Measurements from ENCODE around the gene ATF2. TPM values are rescaled to one million over a fixed set of nuclear protein-coding genes. Genes with fewer than 3 reads are reported as not detected.

Gene ATF2
- total and polyA plus RNA-seq, 2 donors (not counting 3 experiments of a cell fraction or from before 2014, with no cell fraction given) = 36.3 to 57.1 TPM

DNA sequence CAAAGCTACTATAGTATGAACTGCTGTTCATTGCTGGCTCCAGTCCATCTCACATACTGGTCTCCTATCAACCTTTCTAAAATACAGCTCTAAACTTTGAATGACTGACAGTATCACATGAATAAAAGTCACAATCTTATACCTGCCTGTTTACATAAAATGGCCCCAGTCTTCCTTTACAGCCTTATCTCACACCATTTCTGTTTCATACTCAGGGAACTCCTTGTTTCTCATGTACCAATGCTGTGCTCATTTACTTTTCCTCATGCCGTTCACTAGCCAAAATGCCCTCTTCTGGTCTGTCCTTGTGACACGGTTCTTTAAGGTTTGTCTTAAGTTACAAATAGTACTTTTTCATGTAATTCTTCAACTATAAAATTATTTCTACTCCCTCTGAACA is 7.3 kb upstream of the ATF2 start:
- dilution Hi-C loops (cut with MboI; ENCODE audit: extremely low pct_ligation_motif_present, low sequenced_read_pairs) = no loop called here
- FAIRE-seq (no peak), DNase-seq (ENCODE audit: low read depth, low spot score) (no peak)
- CTCF ChIA-PET = interaction anchor here (1.1 kb wide), 1 partner anchor 39 kb away, joined by 3 read pairs; no protein-coding TSS in a partner anchor
- TF ChIP-seq POLR2A (IDR thresholded peaks at IDR 0.05; ENCODE audit: low read depth, low read length) (peak; percentile 4), EZH2 (IDR thresholded peaks at IDR 0.05; ENCODE audit: borderline replicate concordance, low read depth, low read length, severe bottlenecking) (no peak), MYC (IDR thresholded peaks at IDR 0.05; ENCODE audit: low read depth, low read length) (no peak), POLR2AphosphoS5 (IDR thresholded peaks at IDR 0.05; ENCODE audit: insufficient read depth, low read depth, low read length) (no peak), CTCF (IDR thresholded peaks at IDR 0.05; ENCODE audit: extremely low read depth in 1 of 2, insufficient read depth in 1 of 2, low read depth in 1 of 2, low read length in 2 of 2) (no peak)
- Histone ChIP-seq H3K4me3 (replicated peaks in 1 of 3; ENCODE audit: insufficient read depth in 1 of 3, low read depth in 1 of 3, low read length in 3 of 3) (no peak overlapping the region), H3K4me1 (ENCODE audit: control insufficient read depth, extremely low read depth, insufficient read depth, low read length) (no peaks in the 10 kb centered on the region), H3K9ac (replicated peaks; ENCODE audit: extremely low read depth, insufficient read depth, low read length) (no peak overlapping the region), H3K9me1 (replicated peaks; ENCODE audit: control insufficient read depth, extremely low read depth, insufficient read depth, low read length) (peaks cover 4% of the 10 kb centered on the region), H3K9me3 (replicated peaks; ENCODE audit: control insufficient read depth, insufficient read depth, low read length) (no peaks in the 10 kb centered on the region), H3K27ac (ENCODE audit: insufficient read depth, low read depth, low read length) (no peak overlapping the region), H3K79me2 (ENCODE audit: control insufficient read depth, insufficient read depth, low read length) (peaks cover 15% of the 10 kb centered on the region), H3K4me2 (ENCODE audit: insufficient read depth, low read length) (no peak overlapping the region), H3K27me3 (ENCODE audit: control insufficient read depth in 2 of 2, insufficient read depth in 2 of 2, low read length in 2 of 2) (no peaks in the 10 kb centered on the region), H3K36me3 (ENCODE audit: control insufficient read depth in 2 of 2, extremely low read depth in 1 of 2, insufficient read depth in 2 of 2, low read length in 2 of 2) (peaks cover 5 to 18% of the 10 kb centered on the region in 2 experiments), H4K20me1 (replicated peaks; ENCODE audit: control insufficient read depth, extremely low read depth, insufficient read depth, low read length) (no peaks in the 10 kb centered on the region), H2AFZ (ENCODE audit: low read depth, low read length) (no peak overlapping the region)
- intact Hi-C loops (cut with micrococcal nuclease) = no loop called here
- POLR2A ChIA-PET = no interaction called here
- BruUV-seq (replicated peaks) = no TSS peak

- intact Hi-C loops (cut with micrococcal nuclease) (no loop called here), dilution Hi-C loops (cut with MboI; ENCODE audit: extremely low pct_ligation_motif_present, low sequenced_read_pairs) (no loop called here)
- no peak overlapping the region for H3K4me3 ChIP-seq (replicated peaks in 1 of 3; ENCODE audit: insufficient read depth in 1 of 3, low read depth in 1 of 3, low read length in 3 of 3)
- H4K20me1 ChIP-seq (replicated peaks; ENCODE audit: control insufficient read depth, extremely low read depth, insufficient read depth, low read length) = no peaks in the 10 kb centered on the region
- ChIA-PET POLR2A (no interaction called here), CTCF (interaction anchor here (1.4 kb wide), 1 partner anchor 10 kb away, joined by 4 read pairs; the partner anchor contains the start of gene ATP5MC3)
- no peaks in the 10 kb centered on the region for H3K9me3 ChIP-seq (replicated peaks; ENCODE audit: control insufficient read depth, insufficient read depth, low read length)
- H3K36me3 ChIP-seq (ENCODE audit: control insufficient read depth in 2 of 2, extremely low read depth in 1 of 2, insufficient read depth in 2 of 2, low read length in 2 of 2) = peaks cover 0 to 4% of the 10 kb centered on the region in 2 experiments
- no peaks in the 10 kb centered on the region for H3K9me1 ChIP-seq (replicated peaks; ENCODE audit: control insufficient read depth, extremely low read depth, insufficient read depth, low read length)
- TF ChIP-seq GATA2 (IDR thresholded peaks at IDR 0.05; ENCODE audit: insufficient read depth, insufficient read length, low read depth, low read length) = no peak
- no peak for TF ChIP-seq CTCF (IDR thresholded peaks at IDR 0.05; ENCODE audit: extremely low read depth in 1 of 2, insufficient read depth in 1 of 2, low read depth in 1 of 2, low read length in 2 of 2)
- no peak for TF ChIP-seq POLR2A (IDR thresholded peaks at IDR 0.05; ENCODE audit: low read depth, low read length)
- no peak for TF ChIP-seq JUN (IDR thresholded peaks at IDR 0.05; ENCODE audit: borderline replicate concordance, insufficient read depth, insufficient read length, low read depth)
- no peak for TF ChIP-seq POLR2AphosphoS5 (IDR thresholded peaks at IDR 0.05; ENCODE audit: insufficient read depth, low read depth, low read length)
- no peak for TF ChIP-seq EZH2 (IDR thresholded peaks at IDR 0.05; ENCODE audit: borderline replicate concordance, low read depth, low read length, severe bottlenecking)
- no peak for TF ChIP-seq FOS (IDR thresholded peaks at IDR 0.05; ENCODE audit: borderline replicate concordance, insufficient read depth, low read length)
- TF ChIP-seq, protein P1, sequence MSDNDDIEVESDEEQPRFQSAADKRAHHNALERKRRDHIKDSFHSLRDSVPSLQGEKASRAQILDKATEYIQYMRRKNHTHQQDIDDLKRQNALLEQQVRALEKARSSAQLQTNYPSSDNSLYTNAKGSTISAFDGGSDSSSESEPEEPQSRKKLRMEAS (IDR thresholded peaks at IDR 0.05; ENCODE audit: insufficient read depth, insufficient read length) = no peak
- no peak for TF ChIP-seq MYC (IDR thresholded peaks at IDR 0.05; ENCODE audit: low read depth, low read length)
- FAIRE-seq = no peak
- H3K4me2 ChIP-seq (ENCODE audit: insufficient read depth, low read length) = no peak overlapping the region
- H3K27ac ChIP-seq (ENCODE audit: insufficient read depth, low read depth, low read length) = no peak overlapping the region
- H3K79me2 ChIP-seq (ENCODE audit: control insufficient read depth, insufficient read depth, low read length) = peaks cover 22% of the 10 kb centered on the region
- H3K4me1 ChIP-seq (ENCODE audit: control insufficient read depth, extremely low read depth, insufficient read depth, low read length) = peaks cover 11% of the 10 kb centered on the region
- H3K27me3 ChIP-seq (ENCODE audit: control insufficient read depth in 2 of 2, insufficient read depth in 2 of 2, low read length in 2 of 2) = no peaks in the 10 kb centered on the region
- no TSS peak for BruUV-seq (replicated peaks)
- DNase-seq (ENCODE audit: low read depth, low spot score) = no peak
- no peak overlapping the region for H3K9ac ChIP-seq (replicated peaks; ENCODE audit: extremely low read depth, insufficient read depth, low read length)
- no peak overlapping the region for H2AFZ ChIP-seq (ENCODE audit: low read depth, low read length)
Observed at GRCh38 chr2:175170659-175171304, 2.8 kb upstream of the ATF2 start.

Measured in endothelial cell of umbilical vein (primary cell).